HEK293 (cell line): ENCODE data around the gene HECTD4.
A peak's percentile ranks its signal among the peaks of the same experiment; 100 is the strongest.

Experiments
- FEZF1 ChIP-seq: fragments of 450-650 bp; formaldehyde crosslinking; IDR thresholded peaks from 2 replicates; pipeline ENCODE4 v1.5.1; 2016; ENCODE audit warnings: missing biosample characterization, missing genetic modification characterization
- KLF1 ChIP-seq: fragments of 450-650 bp; formaldehyde crosslinking; IDR thresholded peaks from 2 replicates; pipeline ENCODE4 v1.5.1; 2016; ENCODE audit warnings: missing biosample characterization, missing genetic modification characterization
- KLF16 ChIP-seq: fragments of 450-650 bp; formaldehyde crosslinking; IDR thresholded peaks from 2 replicates; pipeline ENCODE4 v1.5.1; 2017; ENCODE audit warnings: missing biosample characterization, missing genetic modification characterization
- PATZ1 ChIP-seq: fragments of 450-650 bp; formaldehyde crosslinking; IDR thresholded peaks from 2 replicates; pipeline ENCODE4 v1.5.1; 2016; ENCODE audit warnings: missing biosample characterization, missing genetic modification characterization
- PRDM10 ChIP-seq: fragments of 450-650 bp; formaldehyde crosslinking; IDR thresholded peaks from 2 replicates; pipeline ENCODE4 v1.5.1; 2016; ENCODE audit warnings: missing biosample characterization, missing genetic modification characterization
- YY1 ChIP-seq: fragments of 450-650 bp; formaldehyde crosslinking; IDR thresholded peaks from 2 replicates; pipeline ENCODE4 v1.5.1; 2018; ENCODE audit warnings: missing biosample characterization, missing genetic modification characterization
- ZIC2 ChIP-seq: fragments of 450-650 bp; formaldehyde crosslinking; IDR thresholded peaks from 2 replicates; pipeline ENCODE4 v1.5.1; 2016; ENCODE audit warnings: missing biosample characterization, missing genetic modification characterization
- ZNF138 ChIP-seq: fragments of 450-650 bp; formaldehyde crosslinking; IDR thresholded peaks from 2 replicates; pipeline ENCODE4 v1.5.1; 2016; ENCODE audit warnings: missing biosample characterization, missing genetic modification characterization, borderline replicate concordance
- ZNF155 ChIP-seq: fragments of 450-650 bp; formaldehyde crosslinking; IDR thresholded peaks from 2 replicates; pipeline ENCODE4 v1.5.1; 2016; ENCODE audit warnings: missing biosample characterization, missing genetic modification characterization
- ZNF169 ChIP-seq: fragments of 450-650 bp; formaldehyde crosslinking; IDR thresholded peaks from 2 replicates; pipeline ENCODE4 v1.5.1; 2016; ENCODE audit warnings: missing biosample characterization, missing genetic modification characterization
- ZNF174 ChIP-seq: fragments of 450-650 bp; formaldehyde crosslinking; IDR thresholded peaks from 2 replicates; pipeline ENCODE4 v1.5.0; 2017; ENCODE audit warnings: missing biosample characterization, mild to moderate bottlenecking, missing genetic modification characterization
- ZNF18 ChIP-seq: fragments of 450-650 bp; formaldehyde crosslinking; IDR thresholded peaks from 2 replicates; pipeline ENCODE4 v1.5.1; 2016; ENCODE audit warnings: missing biosample characterization, missing genetic modification characterization
- ZNF280D ChIP-seq: fragments of 450-650 bp; formaldehyde crosslinking; IDR thresholded peaks from 2 replicates; pipeline ENCODE4 v1.5.1; 2016; ENCODE audit warnings: missing biosample characterization, missing genetic modification characterization
- ZNF324 ChIP-seq: fragments of 450-650 bp; formaldehyde crosslinking; IDR thresholded peaks from 2 replicates; pipeline ENCODE4 v1.5.1; 2016; ENCODE audit warnings: missing biosample characterization, missing genetic modification characterization
- ZNF366 ChIP-seq: fragments of 450-650 bp; formaldehyde crosslinking; conservative IDR thresholded peaks from 2 replicates; pipeline ENCODE4 v1.5.1; 2016; ENCODE audit warnings: missing biosample characterization, missing genetic modification characterization
- ZNF529 ChIP-seq: fragments of 450-650 bp; formaldehyde crosslinking; IDR thresholded peaks from 2 replicates; pipeline ENCODE4 v1.5.1; 2017; ENCODE audit warnings: missing genetic modification characterization, missing biosample characterization; ENCODE audit not compliant: insufficient replicate concordance
- ZNF629 ChIP-seq: fragments of 450-650 bp; formaldehyde crosslinking; IDR thresholded peaks from 2 replicates; pipeline ENCODE4 v1.5.1; 2017; ENCODE audit warnings: missing biosample characterization, missing genetic modification characterization
- ZNF639 ChIP-seq: fragments of 450-650 bp; formaldehyde crosslinking; IDR thresholded peaks from 2 replicates; pipeline ENCODE4 v1.5.1; 2016; ENCODE audit warnings: missing biosample characterization, missing genetic modification characterization
- ZNF843 ChIP-seq: fragments of 450-650 bp; formaldehyde crosslinking; IDR thresholded peaks from 2 replicates; pipeline ENCODE4 v1.5.1; 2016; ENCODE audit warnings: missing biosample characterization, missing genetic modification characterization
- ZXDB ChIP-seq: fragments of 450-650 bp; formaldehyde crosslinking; IDR thresholded peaks from 2 replicates; pipeline ENCODE4 v1.5.1; 2016; ENCODE audit warnings: missing biosample characterization, missing genetic modification characterization
- TF ChIP-seq, protein P1 (sequence below): fragments of 450-650 bp; formaldehyde crosslinking; IDR thresholded peaks from 2 replicates; pipeline ENCODE4 v1.5.1; 2016; ENCODE audit warnings: missing biosample characterization, missing genetic modification characterization, low read depth
- TF ChIP-seq, protein P2 (sequence below): fragments of 450-650 bp; formaldehyde crosslinking; IDR thresholded peaks from 2 replicates; pipeline ENCODE4 v1.5.1; 2017; ENCODE audit warnings: missing biosample characterization, missing genetic modification characterization

Gene HECTD4

DNA sequence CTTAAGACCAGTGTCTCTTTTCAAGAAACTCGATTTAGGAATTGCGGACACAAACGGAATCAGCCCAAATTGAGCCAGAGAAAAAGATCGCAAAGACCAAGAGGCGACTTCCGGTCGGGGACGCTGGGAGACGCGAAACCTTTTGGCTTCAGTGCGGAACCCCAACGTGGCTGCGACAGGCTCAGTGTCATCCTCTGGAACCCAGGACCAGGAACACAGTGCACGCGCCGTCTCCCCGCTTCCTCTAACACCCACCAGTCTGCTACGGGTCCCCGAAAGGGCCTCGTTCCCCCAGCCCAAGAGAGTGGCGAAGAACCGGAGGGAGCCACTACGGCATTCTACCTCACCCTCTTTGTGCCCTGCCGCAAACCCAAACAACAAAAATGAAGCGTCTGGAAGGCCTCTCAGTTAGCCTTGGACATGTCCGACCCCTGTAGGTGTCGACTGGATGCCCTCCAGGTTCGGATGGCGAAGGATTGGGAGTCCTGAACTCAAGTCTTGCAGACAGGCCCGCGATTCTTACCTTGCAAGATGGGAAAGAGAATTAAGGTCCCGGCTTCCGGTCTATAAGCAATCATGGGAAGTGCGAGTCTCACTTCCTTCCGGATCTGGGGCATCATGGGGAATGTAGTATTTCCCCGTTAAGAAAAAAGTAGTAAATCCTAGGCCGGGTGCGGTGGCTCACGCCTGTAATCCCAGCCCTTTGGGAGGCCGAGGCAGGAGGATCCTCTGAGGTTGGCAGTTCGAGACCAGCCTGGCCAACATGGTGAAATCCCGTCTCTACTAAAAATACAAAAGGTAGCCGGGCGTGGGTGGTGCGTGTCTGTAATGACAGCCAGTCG is 27.1 kb upstream of the HECTD4 start, which contains the start of gene RPL6 (continued):
- TF ChIP-seq PRDM10 (tag by site-specific recombination) (peak; percentile 52), ZNF639 (tag by site-specific recombination) (peak; percentile 88), FEZF1 (tag by site-specific recombination) (no peak), ZNF629 (peak; percentile 83), ZNF843 (tag by site-specific recombination) (0 out of 2 replicates have a peak, but pooled peaks have one; percentile 54), KLF1 (tag by site-specific recombination) (no peak), ZXDB (tag by site-specific recombination) (peak; percentile 86), KLF16 (tag by site-specific recombination) (peak; percentile 43; the same call in 1 of the 2 replicates), YY1 (peak; percentile 53), ZNF174 (no peak), ZNF169 (tag by site-specific recombination) (no peak), ZNF529 (tag by site-specific recombination) (no peak), ZIC2 (no peak), ZNF138 (tag by site-specific recombination) (no peak), ZNF324 (tag by site-specific recombination) (peak; percentile 90), ZNF18 (no peak), ZNF280D (tag by site-specific recombination) (no peak), PATZ1 (peak; percentile 43; the same call in 1 of the 2 replicates), ZNF366 (no peak), ZNF155 (tag by site-specific recombination) (no peak)
- TF ChIP-seq, protein P1, sequence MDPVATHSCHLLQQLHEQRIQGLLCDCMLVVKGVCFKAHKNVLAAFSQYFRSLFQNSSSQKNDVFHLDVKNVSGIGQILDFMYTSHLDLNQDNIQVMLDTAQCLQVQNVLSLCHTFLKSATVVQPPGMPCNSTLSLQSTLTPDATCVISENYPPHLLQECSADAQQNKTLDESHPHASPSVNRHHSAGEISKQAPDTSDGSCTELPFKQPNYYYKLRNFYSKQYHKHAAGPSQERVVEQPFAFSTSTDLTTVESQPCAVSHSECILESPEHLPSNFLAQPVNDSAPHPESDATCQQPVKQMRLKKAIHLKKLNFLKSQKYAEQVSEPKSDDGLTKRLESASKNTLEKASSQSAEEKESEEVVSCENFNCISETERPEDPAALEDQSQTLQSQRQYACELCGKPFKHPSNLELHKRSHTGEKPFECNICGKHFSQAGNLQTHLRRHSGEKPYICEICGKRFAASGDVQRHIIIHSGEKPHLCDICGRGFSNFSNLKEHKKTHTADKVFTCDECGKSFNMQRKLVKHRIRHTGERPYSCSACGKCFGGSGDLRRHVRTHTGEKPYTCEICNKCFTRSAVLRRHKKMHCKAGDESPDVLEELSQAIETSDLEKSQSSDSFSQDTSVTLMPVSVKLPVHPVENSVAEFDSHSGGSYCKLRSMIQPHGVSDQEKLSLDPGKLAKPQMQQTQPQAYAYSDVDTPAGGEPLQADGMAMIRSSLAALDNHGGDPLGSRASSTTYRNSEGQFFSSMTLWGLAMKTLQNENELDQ, result 0 out of 2 replicates have a peak, but pooled peaks have one; percentile 19
- TF ChIP-seq, protein P2, sequence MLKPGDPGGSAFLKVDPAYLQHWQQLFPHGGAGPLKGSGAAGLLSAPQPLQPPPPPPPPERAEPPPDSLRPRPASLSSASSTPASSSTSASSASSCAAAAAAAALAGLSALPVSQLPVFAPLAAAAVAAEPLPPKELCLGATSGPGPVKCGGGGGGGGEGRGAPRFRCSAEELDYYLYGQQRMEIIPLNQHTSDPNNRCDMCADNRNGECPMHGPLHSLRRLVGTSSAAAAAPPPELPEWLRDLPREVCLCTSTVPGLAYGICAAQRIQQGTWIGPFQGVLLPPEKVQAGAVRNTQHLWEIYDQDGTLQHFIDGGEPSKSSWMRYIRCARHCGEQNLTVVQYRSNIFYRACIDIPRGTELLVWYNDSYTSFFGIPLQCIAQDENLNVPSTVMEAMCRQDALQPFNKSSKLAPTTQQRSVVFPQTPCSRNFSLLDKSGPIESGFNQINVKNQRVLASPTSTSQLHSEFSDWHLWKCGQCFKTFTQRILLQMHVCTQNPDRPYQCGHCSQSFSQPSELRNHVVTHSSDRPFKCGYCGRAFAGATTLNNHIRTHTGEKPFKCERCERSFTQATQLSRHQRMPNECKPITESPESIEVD (tag by site-specific recombination), result 0 out of 2 replicates have a peak, but pooled peaks have one; percentile 13
